ENCODE measurements around the gene UPK1B.
A peak's percentile ranks its signal among the peaks of the same experiment; 100 is the strongest.

The UPK1B gene

GRCh38 chr3:119195151-119195476 lies 21.7 kb downstream of the UPK1B start:
- no peak overlapping the region for H3K27ac ChIP-seq (ENCODE audit: poor library complexity, severe bottlenecking)
- no peaks in the 10 kb centered on the region for H3K36me3 ChIP-seq (ENCODE audit: low read depth)
- no peaks in the 10 kb centered on the region for H3K9me3 ChIP-seq (ENCODE audit: severe bottlenecking)
- H3K27me3 ChIP-seq (ENCODE audit: insufficient read depth, poor library complexity, severe bottlenecking) = no peaks in the 10 kb centered on the region
- no peaks in the 10 kb centered on the region for H3K4me1 ChIP-seq (ENCODE audit: insufficient read depth, poor library complexity, severe bottlenecking)
- no peak for TF ChIP-seq CTCF (IDR thresholded peaks at IDR 0.05; ENCODE audit: poor library complexity, severe bottlenecking)
- no peak for DNase-seq (ENCODE audit: low spot score)
- ATAC-seq (ENCODE audit: low read depth) = no peak
- H3K4me3 ChIP-seq (ENCODE audit: severe bottlenecking) = no peak overlapping the region

- H3K27me3 ChIP-seq (ENCODE audit: insufficient read depth, poor library complexity, severe bottlenecking) = no peaks in the 10 kb centered on the region
- H3K27ac ChIP-seq (ENCODE audit: poor library complexity, severe bottlenecking) = no peak overlapping the region
- no peak overlapping the region for H3K4me3 ChIP-seq (ENCODE audit: severe bottlenecking)
- DNase-seq (ENCODE audit: low spot score) (no peak), ATAC-seq (ENCODE audit: low read depth) (peak; percentile 48; the same call in 2 of the 3 replicates)
- H3K9me3 ChIP-seq (ENCODE audit: severe bottlenecking) = no peaks in the 10 kb centered on the region
- no peaks in the 10 kb centered on the region for H3K4me1 ChIP-seq (ENCODE audit: insufficient read depth, poor library complexity, severe bottlenecking)
- H3K36me3 ChIP-seq (ENCODE audit: low read depth) = no peaks in the 10 kb centered on the region
- no peak for TF ChIP-seq CTCF (IDR thresholded peaks at IDR 0.05; ENCODE audit: poor library complexity, severe bottlenecking)
Observed at GRCh38 chr3:119195911-119196310, 22.5 kb downstream of the UPK1B start.

GRCh38 chr3:119205209-119205608 lies 31.8 kb downstream of the UPK1B start:
- no peaks in the 10 kb centered on the region for H3K36me3 ChIP-seq (ENCODE audit: low read depth)
- H3K4me3 ChIP-seq (ENCODE audit: severe bottlenecking) = no peak overlapping the region
- H3K4me1 ChIP-seq (ENCODE audit: insufficient read depth, poor library complexity, severe bottlenecking) = peaks cover 4% of the 10 kb centered on the region
- no peaks in the 10 kb centered on the region for H3K9me3 ChIP-seq (ENCODE audit: severe bottlenecking)
- H3K27me3 ChIP-seq (ENCODE audit: insufficient read depth, poor library complexity, severe bottlenecking) = no peaks in the 10 kb centered on the region
- TF ChIP-seq CTCF (IDR thresholded peaks at IDR 0.05; ENCODE audit: poor library complexity, severe bottlenecking) = no peak
- ATAC-seq (ENCODE audit: low read depth) (no peak), DNase-seq (ENCODE audit: low spot score) (no peak)
- no peak overlapping the region for H3K27ac ChIP-seq (ENCODE audit: poor library complexity, severe bottlenecking)

GRCh38 chr3:119205685-119206084 lies 32.3 kb downstream of the UPK1B start:
- Histone ChIP-seq H3K27ac (ENCODE audit: poor library complexity, severe bottlenecking) (no peak overlapping the region), H3K27me3 (ENCODE audit: insufficient read depth, poor library complexity, severe bottlenecking) (no peaks in the 10 kb centered on the region), H3K9me3 (ENCODE audit: severe bottlenecking) (no peaks in the 10 kb centered on the region), H3K36me3 (ENCODE audit: low read depth) (no peaks in the 10 kb centered on the region), H3K4me3 (ENCODE audit: severe bottlenecking) (no peak overlapping the region), H3K4me1 (ENCODE audit: insufficient read depth, poor library complexity, severe bottlenecking) (peaks cover 4% of the 10 kb centered on the region)
- no peak for DNase-seq (ENCODE audit: low spot score)
- ATAC-seq (ENCODE audit: low read depth) = no peak
- TF ChIP-seq CTCF (IDR thresholded peaks at IDR 0.05; ENCODE audit: poor library complexity, severe bottlenecking) = no peak

- peak overlapping the region; percentile 12 for H3K27ac ChIP-seq (ENCODE audit: poor library complexity, severe bottlenecking)
- TF ChIP-seq CTCF (IDR thresholded peaks at IDR 0.05; ENCODE audit: poor library complexity, severe bottlenecking) = peak; percentile 17
- DNase-seq (ENCODE audit: low spot score) (no peak), ATAC-seq (ENCODE audit: low read depth) (peak; percentile 85)
- no peak overlapping the region for H3K4me3 ChIP-seq (ENCODE audit: severe bottlenecking)
- no peaks in the 10 kb centered on the region; the same call in 1 of the 2 replicates for H3K36me3 ChIP-seq (ENCODE audit: low read depth)
- no peaks in the 10 kb centered on the region for H3K27me3 ChIP-seq (ENCODE audit: insufficient read depth, poor library complexity, severe bottlenecking)
- no peaks in the 10 kb centered on the region for H3K9me3 ChIP-seq (ENCODE audit: severe bottlenecking)
- H3K4me1 ChIP-seq (ENCODE audit: insufficient read depth, poor library complexity, severe bottlenecking) = peaks cover 4% of the 10 kb centered on the region
Observed at GRCh38 chr3:119206611-119207511, 33.5 kb downstream of the UPK1B start.

All from RWPE2 (cell line).